ENCODE measurements around the gene HDC.

Gene HDC

GRCh38 chr15:50225938-50226337, 39.6 kb downstream of the HDC start:
- DNase-seq (ENCODE audit: low read depth): no peak

- no peak for DNase-seq (ENCODE audit: low read depth)
Measured at GRCh38 chr15:50225057-50225456, 40.5 kb downstream of the HDC start.

- no peak for DNase-seq (ENCODE audit: low read depth)
Measured at GRCh38 chr15:50224606-50225005, 40.9 kb downstream of the HDC start.

GRCh38 chr15:50222181-50222580, 43.3 kb downstream of the HDC start:
- DNase-seq (ENCODE audit: low read depth): no peak

- DNase-seq (ENCODE audit: low read depth): no peak
Measured at GRCh38 chr15:50219820-50220219, 45.7 kb downstream of the HDC start.

- DNase-seq (ENCODE audit: low read depth): no peak
Measured at GRCh38 chr15:50218691-50219090, 46.8 kb downstream of the HDC start.

- DNase-seq (ENCODE audit: low read depth): no peak
Measured at GRCh38 chr15:50218291-50218690, 47.2 kb downstream of the HDC start.

- DNase-seq (ENCODE audit: low read depth): no peak
Measured at GRCh38 chr15:50210462-50211157, 54.9 kb downstream of the HDC start.

- DNase-seq (ENCODE audit: low read depth): no peak
Measured at GRCh38 chr15:50209809-50210208, 55.7 kb downstream of the HDC start.

GRCh38 chr15:50206020-50206419, 59.5 kb downstream of the HDC start:
- DNase-seq (ENCODE audit: low read depth): no peak

GRCh38 chr15:50202003-50202402, 63.5 kb downstream of the HDC start:
- no peak for DNase-seq (ENCODE audit: low read depth)

- DNase-seq (ENCODE audit: low read depth): no peak
Measured at GRCh38 chr15:50192926-50193620, 72.5 kb downstream of the HDC start.

GRCh38 chr15:50192164-50192563, 73.4 kb downstream of the HDC start:
- DNase-seq (ENCODE audit: low read depth): no peak

Data from stimulated activated CD8-positive, alpha-beta memory T cell treated with anti-CD3 and anti-CD28 coated beads, Interleukin-4, amount 100 ng/mL, for 24 hours (primary cell).